Coronary artery (tissue), 2 donors: ENCODE measurements around the gene PPP5C.
"Not testable (repeated sequence)": the region's sequence is repeated elsewhere in the genome, so short reads cannot be mapped to it uniquely, and the experiment has no call there.

Source experiments
- DNase-seq: peaks from one replicate; pipeline ENCODE4 v3.0.0-alpha.2; 2017; ENCODE audit warnings: low spot score
- H3K27ac ChIP-seq, 2 donors: fragments of 200-600 bp; sonication (generic); one replicate each; pipeline ENCODE4 v1.5.1; 2016 to 2019
- H3K4me3 ChIP-seq: fragments of 200-600 bp; sonication (generic); 2 replicates; pipeline ENCODE4 v1.5.1; 2016; ENCODE audit warnings: mild to moderate bottlenecking, moderate library complexity
- CTCF ChIP-seq: fragments of 200-600 bp; sonication (generic); IDR thresholded peaks from one replicate; pipeline ENCODE4 v1.5.1; 2019; ENCODE audit warnings: antibody characterized with exemption

Gene PPP5C

GRCh38 chr19:46319613-46320012, 27.3 kb upstream of the PPP5C start:
- DNase-seq: no peak
- no peak for TF ChIP-seq CTCF
- Histone ChIP-seq H3K4me3 (no peak overlapping the region), H3K27ac (peak overlapping the region; percentile 55 to 83)

GRCh38 chr19:46320559-46320958, 26.3 kb upstream of the PPP5C start:
- DNase-seq: no peak
- Histone ChIP-seq H3K27ac (peak overlapping the region; percentile 55 to 83), H3K4me3 (no peak overlapping the region)
- no peak for TF ChIP-seq CTCF

- TF ChIP-seq CTCF: no peak
- no peak overlapping the region for H3K4me3 ChIP-seq
- no peak overlapping the region for H3K27ac ChIP-seq
- no peak for DNase-seq
Observed at GRCh38 chr19:46321653-46322052, 25.2 kb upstream of the PPP5C start.

- not testable (repeated sequence) for DNase-seq, H3K4me3 ChIP-seq, H3K27ac ChIP-seq
Observed at GRCh38 chr19:46323227-46323626, 23.7 kb upstream of the PPP5C start.

GRCh38 chr19:46324277-46324676, 22.6 kb upstream of the PPP5C start:
- no peak for DNase-seq

GRCh38 chr19:46326608-46327007, 20.3 kb upstream of the PPP5C start:
- DNase-seq: no peak
- Histone ChIP-seq H3K27ac (no peak overlapping the region), H3K4me3 (no peak overlapping the region)
- TF ChIP-seq CTCF: no peak

More at GRCh38 chr19:46324277-46324676, 22.6 kb upstream of the PPP5C start:
- no peak for TF ChIP-seq CTCF
- H3K27ac ChIP-seq: no peak overlapping the region
- no peak overlapping the region for H3K4me3 ChIP-seq

- Histone ChIP-seq H3K4me3 (no peak overlapping the region), H3K27ac (no peak overlapping the region)
- DNase-seq: no peak
- no peak for TF ChIP-seq CTCF
Observed at GRCh38 chr19:46328079-46328478, 18.8 kb upstream of the PPP5C start.
